Suprapubic skin (tissue), 4 donors: ENCODE results near the gene CCDC106.

ENCODE experiments used
- EP300 ChIP-seq: sonication (generic); formaldehyde crosslinking; IDR thresholded peaks from one replicate; pipeline ENCODE4 v1.6.1; 2017; ENCODE audit warnings: antibody characterized with exemption
- POLR2A ChIP-seq, 2 donors: fragments of 450-650 bp; IDR thresholded peaks; one replicate each; pipeline ENCODE4 v1.6.1; 2017; ENCODE audit warnings: antibody characterized with exemption in 2 of 2, mild to moderate bottlenecking in 2 of 2, moderate library complexity in 2 of 2
- POLR2AphosphoS5 ChIP-seq, 3 donors: sonication (generic); formaldehyde crosslinking; IDR thresholded peaks; one replicate each; pipeline ENCODE4 v1.6.1; 2017; ENCODE audit warnings: antibody characterized with exemption in 3 of 3
- TF ChIP-seq, protein P1 (sequence below), 2 donors: fragments of 200-600 bp in 1 of 2; fragments of 450-650 bp in 1 of 2; sonication (generic) in 1 of 2; IDR thresholded peaks; one replicate each; pipeline ENCODE4 v1.5.1; 2016 to 2019; ENCODE audit warnings: antibody characterized with exemption in 2 of 2, mild to moderate bottlenecking in 1 of 2, moderate library complexity in 1 of 2

DNA sequence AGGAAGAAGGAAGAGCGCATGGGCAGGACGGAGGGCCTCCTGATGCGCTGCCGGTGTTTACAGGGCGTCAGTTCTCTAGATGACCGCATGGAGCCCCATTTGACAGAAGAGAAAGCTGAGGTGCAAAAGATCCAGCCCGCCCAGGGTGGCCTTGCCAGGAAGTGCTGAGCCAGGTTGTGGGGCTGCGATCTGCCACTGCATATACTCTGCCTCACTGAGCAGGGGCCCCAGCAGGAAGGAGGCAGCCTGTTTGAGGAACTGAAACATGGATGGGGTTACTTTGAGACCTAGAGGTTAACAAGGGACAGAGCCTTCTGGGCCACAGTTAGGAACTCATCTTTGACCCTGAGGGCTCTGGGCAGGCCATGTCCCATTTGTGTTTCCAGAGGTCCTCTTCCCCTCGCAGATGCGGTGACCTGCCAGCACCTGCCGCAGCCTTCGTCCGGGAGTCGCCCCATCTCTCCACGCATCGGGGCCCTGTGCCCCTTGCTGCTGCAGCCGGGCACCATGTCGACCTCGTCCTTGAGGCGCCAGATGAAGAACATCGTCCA lies 30.2 kb downstream of the CCDC106 start:
- TF ChIP-seq, protein P1, sequence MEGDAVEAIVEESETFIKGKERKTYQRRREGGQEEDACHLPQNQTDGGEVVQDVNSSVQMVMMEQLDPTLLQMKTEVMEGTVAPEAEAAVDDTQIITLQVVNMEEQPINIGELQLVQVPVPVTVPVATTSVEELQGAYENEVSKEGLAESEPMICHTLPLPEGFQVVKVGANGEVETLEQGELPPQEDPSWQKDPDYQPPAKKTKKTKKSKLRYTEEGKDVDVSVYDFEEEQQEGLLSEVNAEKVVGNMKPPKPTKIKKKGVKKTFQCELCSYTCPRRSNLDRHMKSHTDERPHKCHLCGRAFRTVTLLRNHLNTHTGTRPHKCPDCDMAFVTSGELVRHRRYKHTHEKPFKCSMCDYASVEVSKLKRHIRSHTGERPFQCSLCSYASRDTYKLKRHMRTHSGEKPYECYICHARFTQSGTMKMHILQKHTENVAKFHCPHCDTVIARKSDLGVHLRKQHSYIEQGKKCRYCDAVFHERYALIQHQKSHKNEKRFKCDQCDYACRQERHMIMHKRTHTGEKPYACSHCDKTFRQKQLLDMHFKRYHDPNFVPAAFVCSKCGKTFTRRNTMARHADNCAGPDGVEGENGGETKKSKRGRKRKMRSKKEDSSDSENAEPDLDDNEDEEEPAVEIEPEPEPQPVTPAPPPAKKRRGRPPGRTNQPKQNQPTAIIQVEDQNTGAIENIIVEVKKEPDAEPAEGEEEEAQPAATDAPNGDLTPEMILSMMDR (IDR thresholded peaks at IDR 0.05) = no peak
- TF ChIP-seq EP300 (no peak), POLR2A (IDR thresholded peaks at IDR 0.05) (no peak), POLR2AphosphoS5 (IDR thresholded peaks at IDR 0.05) (no peak)
